HG02610 (cell line): ENCODE data around the gene CCL20.

Source experiments
- ATAC-seq: cut with Tn5 transposase; IDR thresholded peaks from one replicate; pipeline ENCODE4 v1.9.1; 2021; ENCODE audit warnings: mild to moderate bottlenecking, moderate library complexity; ENCODE audit not compliant: unreplicated experiment

CCL20 gene

GRCh38 chr2:227829337-227829736, 15.7 kb downstream of the CCL20 start:
- ATAC-seq = no peak

- ATAC-seq = no peak
Observed at GRCh38 chr2:227834423-227834822, 20.8 kb downstream of the CCL20 start.

GRCh38 chr2:227834916-227835650, 21.4 kb downstream of the CCL20 start:
- ATAC-seq = no peak

- ATAC-seq = peak; percentile 61
Observed at GRCh38 chr2:227839339-227840129, 25.9 kb downstream of the CCL20 start.

GRCh38 chr2:227846831-227847230, 33.2 kb downstream of the CCL20 start:
- peak; percentile 33 for ATAC-seq

GRCh38 chr2:227848146-227848545, 34.5 kb downstream of the CCL20 start:
- ATAC-seq = peak; percentile 2

- ATAC-seq = peak; percentile 96
Observed at GRCh38 chr2:227848586-227848985, 34.9 kb downstream of the CCL20 start.

GRCh38 chr2:227849906-227850305, 36.3 kb downstream of the CCL20 start:
- no peak for ATAC-seq

GRCh38 chr2:227853204-227853629, 39.6 kb downstream of the CCL20 start:
- no peak for ATAC-seq

- no peak for ATAC-seq
Observed at GRCh38 chr2:227853765-227854271, 40.2 kb downstream of the CCL20 start.

GRCh38 chr2:227855440-227855839, 41.8 kb downstream of the CCL20 start:
- no peak for ATAC-seq

GRCh38 chr2:227856697-227857096, 43.1 kb downstream of the CCL20 start:
- ATAC-seq = no peak

- no peak for ATAC-seq
Observed at GRCh38 chr2:227860221-227860641, 46.6 kb downstream of the CCL20 start.

GRCh38 chr2:227861011-227861410, 47.4 kb downstream of the CCL20 start:
- no peak for ATAC-seq

GRCh38 chr2:227862227-227862740, 48.6 kb downstream of the CCL20 start:
- ATAC-seq = peak; percentile 37

- ATAC-seq = no peak
Observed at GRCh38 chr2:227862741-227863588, 49.3 kb downstream of the CCL20 start.

GRCh38 chr2:227864161-227864756, 50.6 kb downstream of the CCL20 start:
- no peak for ATAC-seq

- no peak for ATAC-seq
Observed at GRCh38 chr2:227865291-227865690, 51.6 kb downstream of the CCL20 start.
